Measurements from ENCODE around the gene CFP.

GRCh38 chrX:47646636-47647035 is 16.9 kb upstream of the CFP start:
- TF ChIP-seq CTCF (IDR thresholded peaks at IDR 0.05) (no peak), POLR2A (IDR thresholded peaks at IDR 0.05) (no peak)

Data from esophagus squamous epithelium (tissue), 4 donors.